ENCODE results near the gene ZNF621.

Gene ZNF621

DNA sequence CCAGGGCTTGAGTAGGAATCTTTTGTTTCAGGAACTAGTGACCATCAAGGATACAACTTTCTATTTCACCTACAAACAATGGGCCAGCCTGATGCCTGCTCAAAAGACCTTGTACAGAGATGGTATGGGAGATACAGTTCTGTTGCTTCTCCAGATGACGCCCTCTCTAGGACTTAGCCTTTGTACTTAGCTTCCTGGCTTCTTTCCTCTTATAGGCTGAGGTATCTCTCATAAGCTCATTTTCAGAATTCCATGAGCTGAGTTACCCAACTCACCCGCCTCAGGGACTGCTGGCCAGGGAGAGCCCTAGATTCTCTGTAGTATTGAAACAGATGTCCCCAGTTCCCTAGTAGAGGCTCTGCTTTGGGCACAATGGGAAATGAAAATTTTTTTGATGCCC, 27.5 kb upstream of the ZNF621 start:
- TF ChIP-seq, protein P1, sequence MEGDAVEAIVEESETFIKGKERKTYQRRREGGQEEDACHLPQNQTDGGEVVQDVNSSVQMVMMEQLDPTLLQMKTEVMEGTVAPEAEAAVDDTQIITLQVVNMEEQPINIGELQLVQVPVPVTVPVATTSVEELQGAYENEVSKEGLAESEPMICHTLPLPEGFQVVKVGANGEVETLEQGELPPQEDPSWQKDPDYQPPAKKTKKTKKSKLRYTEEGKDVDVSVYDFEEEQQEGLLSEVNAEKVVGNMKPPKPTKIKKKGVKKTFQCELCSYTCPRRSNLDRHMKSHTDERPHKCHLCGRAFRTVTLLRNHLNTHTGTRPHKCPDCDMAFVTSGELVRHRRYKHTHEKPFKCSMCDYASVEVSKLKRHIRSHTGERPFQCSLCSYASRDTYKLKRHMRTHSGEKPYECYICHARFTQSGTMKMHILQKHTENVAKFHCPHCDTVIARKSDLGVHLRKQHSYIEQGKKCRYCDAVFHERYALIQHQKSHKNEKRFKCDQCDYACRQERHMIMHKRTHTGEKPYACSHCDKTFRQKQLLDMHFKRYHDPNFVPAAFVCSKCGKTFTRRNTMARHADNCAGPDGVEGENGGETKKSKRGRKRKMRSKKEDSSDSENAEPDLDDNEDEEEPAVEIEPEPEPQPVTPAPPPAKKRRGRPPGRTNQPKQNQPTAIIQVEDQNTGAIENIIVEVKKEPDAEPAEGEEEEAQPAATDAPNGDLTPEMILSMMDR (IDR thresholded peaks at IDR 0.05; ENCODE audit: insufficient read depth, low read length, poor library complexity, severe bottlenecking), result no peak
- TF ChIP-seq EZH2phosphoT487 (conservative IDR thresholded peaks at IDR 0.05; ENCODE audit: low read length), result no peak
- Histone ChIP-seq H3K4me3 (ENCODE audit: insufficient read depth, low read length, poor library complexity, severe bottlenecking) (no peak overlapping the region), H3K36me3 (ENCODE audit: low read length) (no peaks in the 10 kb centered on the region), H3K27me3 (ENCODE audit: low read length) (no peaks in the 10 kb centered on the region), H3K9me3 (ENCODE audit: insufficient read depth, low read length) (no peaks in the 10 kb centered on the region), H3F3A (ENCODE audit: insufficient read depth) (no peaks in the 10 kb centered on the region), H3K9ac (ENCODE audit: low read length) (no peak overlapping the region), H3K79me2 (ENCODE audit: insufficient read depth, low read length) (no peaks in the 10 kb centered on the region), H4K20me1 (ENCODE audit: low read depth, low read length) (no peaks in the 10 kb centered on the region), H3K27ac (ENCODE audit: low read depth, low read length) (no peak overlapping the region), H2AFZ (ENCODE audit: low read depth, low read length, severe bottlenecking) (no peak overlapping the region), H3K9me2 (replicated peaks; ENCODE audit: insufficient read depth, low read length) (no peaks in the 10 kb centered on the region), H3K4me2 (ENCODE audit: low read depth, low read length, poor library complexity, severe bottlenecking) (no peak overlapping the region)

GRCh38 chr3:40499952-40500351, 24.8 kb upstream of the ZNF621 start:
- no peaks in the 10 kb centered on the region for H3K9me2 ChIP-seq (replicated peaks; ENCODE audit: insufficient read depth, low read length)
- TF ChIP-seq, protein P1 (IDR thresholded peaks at IDR 0.05; ENCODE audit: insufficient read depth, low read length, poor library complexity, severe bottlenecking), result no peak
- no peak for TF ChIP-seq EZH2phosphoT487 (conservative IDR thresholded peaks at IDR 0.05; ENCODE audit: low read length)
- no peaks in the 10 kb centered on the region for H3K79me2 ChIP-seq (ENCODE audit: insufficient read depth, low read length)

GRCh38 chr3:40502034-40502433, 22.7 kb upstream of the ZNF621 start:
- Histone ChIP-seq H3K27ac (ENCODE audit: low read depth, low read length) (no peak overlapping the region), H3K79me2 (ENCODE audit: insufficient read depth, low read length) (no peaks in the 10 kb centered on the region), H4K20me1 (ENCODE audit: low read depth, low read length) (no peaks in the 10 kb centered on the region), H3K9ac (ENCODE audit: low read length) (no peak overlapping the region), H3K4me2 (ENCODE audit: low read depth, low read length, poor library complexity, severe bottlenecking) (no peak overlapping the region), H3K4me3 (ENCODE audit: insufficient read depth, low read length, poor library complexity, severe bottlenecking) (no peak overlapping the region), H3K9me3 (ENCODE audit: insufficient read depth, low read length) (no peaks in the 10 kb centered on the region), H2AFZ (ENCODE audit: low read depth, low read length, severe bottlenecking) (no peak overlapping the region), H3K36me3 (ENCODE audit: low read length) (no peaks in the 10 kb centered on the region), H3K27me3 (ENCODE audit: low read length) (no peaks in the 10 kb centered on the region), H3F3A (ENCODE audit: insufficient read depth) (no peaks in the 10 kb centered on the region), H3K9me2 (replicated peaks; ENCODE audit: insufficient read depth, low read length) (no peaks in the 10 kb centered on the region)
- TF ChIP-seq, protein P1 (IDR thresholded peaks at IDR 0.05; ENCODE audit: insufficient read depth, low read length, poor library complexity, severe bottlenecking), result no peak
- TF ChIP-seq EZH2phosphoT487 (conservative IDR thresholded peaks at IDR 0.05; ENCODE audit: low read length), result no peak

More at GRCh38 chr3:40499952-40500351, 24.8 kb upstream of the ZNF621 start:
- Histone ChIP-seq H3K4me3 (ENCODE audit: insufficient read depth, low read length, poor library complexity, severe bottlenecking) (no peak overlapping the region), H4K20me1 (ENCODE audit: low read depth, low read length) (no peaks in the 10 kb centered on the region), H3K9me3 (ENCODE audit: insufficient read depth, low read length) (no peaks in the 10 kb centered on the region), H3F3A (ENCODE audit: insufficient read depth) (no peaks in the 10 kb centered on the region), H3K36me3 (ENCODE audit: low read length) (no peaks in the 10 kb centered on the region), H3K4me2 (ENCODE audit: low read depth, low read length, poor library complexity, severe bottlenecking) (no peak overlapping the region), H3K27me3 (ENCODE audit: low read length) (no peaks in the 10 kb centered on the region), H3K9ac (ENCODE audit: low read length) (no peak overlapping the region), H3K27ac (ENCODE audit: low read depth, low read length) (no peak overlapping the region), H2AFZ (ENCODE audit: low read depth, low read length, severe bottlenecking) (no peak overlapping the region)

Data from SU-DHL-6 (cell line).